Epithelial cell of prostate (primary cell): ENCODE data around the gene SLC12A9.
"Not testable (repeated sequence)": the region's sequence is repeated elsewhere in the genome, so short reads cannot be mapped to it uniquely, and the experiment has no call there.

Experiments used
- DNase-seq: peaks from one replicate; pipeline ENCODE4 v3.0.0-alpha.2; 2011; ENCODE audit warnings: low read depth, low spot score
- H3K27ac ChIP-seq: fragments of 450-650 bp; 2 replicates; pipeline ENCODE4 v1.5.1; 2017; ENCODE audit warnings: mild to moderate bottlenecking

Gene SLC12A9

GRCh38 chr7:100852048-100852872, at the start of gene SLC12A9:
SLC12A9 (plus strand) TSS chr7:100852713; CDS start chr7:100854198, 1,485 bp downstream.
- H3K27ac ChIP-seq: peak within 1 kb of the TSS; percentile 38
- no peak for DNase-seq

- H3K27ac ChIP-seq: peak overlapping the region; percentile 87
- no peak for DNase-seq
These were observed 49.6 kb upstream of the SLC12A9 start for GRCh38 chr7:100802951-100803350.

- H3K27ac ChIP-seq: peak overlapping the region; percentile 87
- peak; percentile 31 for DNase-seq
These were observed 48.9 kb upstream of the SLC12A9 start for GRCh38 chr7:100803398-100804161.

DNA sequence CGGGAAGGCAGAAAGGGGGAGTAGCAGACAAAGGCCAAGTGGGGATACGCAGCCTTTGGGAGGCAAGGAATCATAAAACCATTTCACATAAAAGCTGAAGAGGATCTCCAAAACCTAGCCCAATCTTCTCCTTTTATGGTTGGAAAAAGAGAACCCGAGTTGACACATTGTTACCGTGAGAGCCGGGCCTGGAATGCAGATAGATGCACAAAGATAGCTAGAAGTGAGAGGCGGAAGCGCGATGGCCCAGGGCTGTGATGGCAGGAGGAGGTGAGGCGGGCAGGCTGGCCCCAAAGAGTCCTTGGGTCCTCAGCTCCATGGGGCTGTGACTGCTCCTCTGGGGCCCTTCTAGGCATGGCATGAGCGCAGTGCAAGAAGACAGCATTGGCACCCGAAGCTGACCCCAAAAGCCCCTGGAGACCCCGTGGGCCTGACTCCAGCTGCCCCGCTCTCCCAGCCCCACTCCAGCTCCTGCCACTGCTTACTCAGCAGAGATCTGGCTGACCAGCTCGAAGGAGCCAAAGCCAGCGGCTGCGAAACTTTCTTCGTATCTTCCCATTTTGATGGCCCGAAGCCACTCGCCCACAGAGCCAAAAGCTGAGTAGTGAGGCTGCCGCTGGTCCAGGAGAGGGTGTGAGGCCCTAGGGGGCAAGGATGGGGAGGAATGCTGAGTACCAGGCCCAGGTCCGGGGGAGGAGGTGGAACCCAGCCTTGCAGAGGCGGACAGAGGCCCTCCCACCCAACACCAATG, 47.7 kb upstream of the SLC12A9 start:
- no peak for DNase-seq
- no peak overlapping the region for H3K27ac ChIP-seq

- no peak overlapping the region for H3K27ac ChIP-seq
- no peak for DNase-seq
These were observed 46.2 kb upstream of the SLC12A9 start for GRCh38 chr7:100806276-100806675.

DNA sequence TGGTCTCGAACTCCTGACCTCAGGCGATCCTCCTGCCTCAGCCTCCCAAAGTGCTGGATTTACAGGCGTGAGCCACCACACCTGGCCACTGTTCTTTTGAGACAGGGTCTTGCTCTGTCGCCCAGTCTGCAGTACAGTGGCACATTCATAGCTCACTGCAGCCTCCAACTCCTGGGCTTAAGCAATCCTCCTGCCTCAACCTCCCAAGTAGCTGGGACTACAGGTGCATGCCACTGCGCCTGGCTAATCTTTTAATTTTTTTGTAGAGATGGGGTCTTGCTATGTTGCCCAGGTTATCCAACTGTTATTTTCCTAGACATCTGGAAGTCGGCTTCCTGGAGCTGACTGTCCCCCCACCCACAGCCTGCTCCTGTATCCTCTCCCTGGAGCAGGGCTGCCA, 45.6 kb upstream of the SLC12A9 start:
- H3K27ac ChIP-seq, DNase-seq: not testable (repeated sequence)

DNA sequence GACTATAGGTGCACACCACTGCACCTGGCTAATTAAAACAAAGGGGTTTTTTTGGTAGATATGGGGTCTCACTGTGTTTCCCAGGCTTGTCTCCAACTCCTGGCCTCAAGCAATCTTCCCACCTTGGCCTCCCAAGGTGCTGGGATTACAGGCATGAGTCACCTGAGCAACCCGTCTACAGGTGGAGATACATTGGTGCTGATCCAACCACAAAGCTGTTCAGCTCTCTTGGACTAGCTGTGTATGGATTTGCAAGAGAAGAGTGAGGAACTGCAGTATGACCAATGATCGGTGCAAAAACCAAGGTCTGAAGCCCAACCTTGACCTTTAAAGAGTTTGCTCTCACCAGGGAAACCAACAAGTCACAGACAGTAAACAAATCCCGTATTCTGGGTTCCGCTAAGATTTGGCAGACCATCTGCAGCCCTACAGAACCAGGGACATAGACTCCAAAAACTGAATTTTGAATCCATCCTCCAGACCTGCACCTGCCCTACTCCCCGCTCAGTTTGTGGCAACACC, 44.1 kb upstream of the SLC12A9 start:
- no peak overlapping the region for H3K27ac ChIP-seq
- DNase-seq: no peak

- no peak for DNase-seq
- H3K27ac ChIP-seq: no peak overlapping the region
These were observed 41.0 kb upstream of the SLC12A9 start for GRCh38 chr7:100811480-100811879.

- no peak overlapping the region for H3K27ac ChIP-seq
These were observed 39.8 kb upstream of the SLC12A9 start for GRCh38 chr7:100812729-100813128.

GRCh38 chr7:100816515-100816914, 36.0 kb upstream of the SLC12A9 start:
- not testable (repeated sequence) for DNase-seq

More at GRCh38 chr7:100812729-100813128, 39.8 kb upstream of the SLC12A9 start:
- DNase-seq: no peak

GRCh38 chr7:100817097-100817496, 35.4 kb upstream of the SLC12A9 start:
- H3K27ac ChIP-seq: no peak overlapping the region
- no peak for DNase-seq

More at GRCh38 chr7:100816515-100816914, 36.0 kb upstream of the SLC12A9 start:
- not testable (repeated sequence) for H3K27ac ChIP-seq

DNA sequence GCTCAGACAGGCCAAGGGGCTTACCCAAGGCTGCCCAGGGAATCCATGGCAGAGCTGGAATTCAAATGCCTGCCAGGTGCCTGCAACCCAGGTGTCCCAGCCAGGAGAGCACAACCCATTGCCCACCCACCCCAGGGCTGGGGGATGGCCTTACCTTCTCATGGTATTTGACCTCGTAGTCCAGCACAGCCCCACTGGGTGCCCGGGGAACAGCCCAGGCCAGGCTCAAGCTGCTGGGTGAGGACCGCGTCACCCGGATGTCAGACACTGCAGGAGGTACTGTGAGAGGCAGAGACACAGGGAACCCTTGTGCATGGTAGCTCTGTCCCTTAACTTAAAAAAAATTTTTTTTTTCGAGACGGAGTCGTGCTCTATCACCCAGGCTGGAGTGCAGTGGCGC, 34.1 kb upstream of the SLC12A9 start:
- H3K27ac ChIP-seq: no peak overlapping the region
- DNase-seq: no peak

DNA sequence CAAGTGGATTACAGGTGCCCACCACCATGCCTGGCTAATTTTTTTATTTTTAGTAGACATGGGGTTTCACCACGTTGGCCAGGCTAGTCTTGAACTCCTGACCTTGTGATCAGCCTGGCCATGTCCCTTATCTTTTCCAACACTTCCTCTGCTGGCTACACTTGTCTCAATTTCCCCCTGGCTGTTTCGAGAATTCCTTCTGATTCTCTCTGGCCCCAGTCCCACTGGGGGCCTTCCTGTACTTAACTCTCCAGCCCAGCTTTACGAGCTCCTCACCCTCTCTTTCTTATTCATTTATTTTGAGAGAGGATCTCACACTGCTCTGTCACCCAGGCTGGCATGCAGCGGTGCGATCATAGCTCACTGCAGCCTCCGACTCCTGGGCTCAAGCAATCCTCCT, 33.7 kb upstream of the SLC12A9 start:
- H3K27ac ChIP-seq: no peak overlapping the region
- DNase-seq: no peak

- DNase-seq: no peak
- no peak overlapping the region for H3K27ac ChIP-seq
These were observed 32.9 kb upstream of the SLC12A9 start for GRCh38 chr7:100819586-100819985.

- H3K27ac ChIP-seq: no peak overlapping the region
- no peak for DNase-seq
These were observed 30.0 kb upstream of the SLC12A9 start for GRCh38 chr7:100822236-100823139.

DNA sequence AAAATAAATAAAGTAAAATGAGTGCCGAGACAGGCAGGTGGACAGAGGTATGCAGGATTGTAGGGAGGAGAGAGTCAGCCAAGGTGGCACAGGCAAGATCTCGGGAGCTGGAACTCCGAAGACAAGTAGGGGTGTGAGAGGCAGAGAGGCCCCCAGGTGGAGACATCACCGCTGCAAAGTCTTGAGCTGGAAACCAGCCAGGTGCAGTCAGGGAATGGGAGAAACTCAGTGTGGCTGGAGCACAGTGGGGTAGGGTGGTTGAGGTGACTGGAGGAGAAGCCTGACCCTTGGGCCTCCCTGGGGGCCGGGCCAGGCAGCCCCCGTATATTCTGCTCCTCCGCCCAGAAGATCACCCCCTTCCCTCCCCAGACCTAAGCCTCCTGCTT, 29.4 kb upstream of the SLC12A9 start:
- DNase-seq: no peak
- H3K27ac ChIP-seq: no peak overlapping the region

DNA sequence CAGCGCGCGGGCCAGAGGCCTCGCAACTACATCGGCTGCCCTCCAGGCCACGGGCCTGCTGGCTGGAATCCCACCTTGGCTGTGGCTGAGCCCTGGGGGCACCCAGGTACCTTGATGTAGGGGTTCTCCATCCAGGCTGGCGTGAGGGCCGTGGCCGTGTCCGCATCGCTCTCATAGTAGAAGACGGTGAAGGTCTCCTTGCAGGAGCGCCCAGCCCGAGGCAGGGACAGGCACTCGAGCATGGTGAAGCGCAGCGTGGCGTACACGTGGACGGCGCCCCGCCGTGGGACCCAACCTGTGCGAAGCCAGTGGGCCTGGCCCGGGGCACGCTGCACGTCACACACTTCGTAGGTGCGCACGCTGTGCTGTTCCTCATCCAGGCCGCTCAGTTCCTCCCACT, 29.0 kb upstream of the SLC12A9 start:
- no peak for DNase-seq

GRCh38 chr7:100824499-100825214, 27.9 kb upstream of the SLC12A9 start:
- peak overlapping the region; percentile 84 for H3K27ac ChIP-seq
- no peak for DNase-seq

More for the DNA sequence above, 29.0 kb upstream of the SLC12A9 start:
- no peak overlapping the region for H3K27ac ChIP-seq

DNA sequence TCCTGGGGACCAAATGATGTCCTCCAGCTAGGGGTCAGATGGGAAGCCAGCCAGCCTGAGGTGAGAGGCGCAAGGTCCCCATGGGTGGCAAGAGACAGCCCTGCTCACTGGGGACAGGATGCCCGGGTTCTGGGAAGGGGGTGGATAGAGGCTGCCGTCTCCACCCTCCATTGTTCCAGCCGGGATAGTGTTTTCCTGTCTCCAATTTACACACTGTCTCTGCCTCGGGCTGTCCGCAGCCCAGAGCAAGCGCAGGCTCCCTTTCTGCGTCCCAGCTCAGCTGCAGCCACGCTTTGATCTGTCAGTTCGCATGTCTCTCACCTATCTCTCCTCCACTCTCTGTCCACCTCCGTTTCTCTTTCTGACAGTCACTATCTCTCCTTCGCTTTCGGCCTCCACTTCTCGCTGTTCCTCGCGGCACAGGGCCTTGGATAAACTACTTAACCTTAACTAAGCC, 27.3 kb upstream of the SLC12A9 start:
- no peak for DNase-seq
- peak overlapping the region; percentile 84 for H3K27ac ChIP-seq
